ENCODE results near the gene TMEM9. TPM values are rescaled to one million over a fixed set of nuclear protein-coding genes. Genes with fewer than 3 reads are reported as not detected.

Gene TMEM9
- total and polyA plus RNA-seq, 2 experiments from 2014 or later: 99.4 to 104 TPM

DNA sequence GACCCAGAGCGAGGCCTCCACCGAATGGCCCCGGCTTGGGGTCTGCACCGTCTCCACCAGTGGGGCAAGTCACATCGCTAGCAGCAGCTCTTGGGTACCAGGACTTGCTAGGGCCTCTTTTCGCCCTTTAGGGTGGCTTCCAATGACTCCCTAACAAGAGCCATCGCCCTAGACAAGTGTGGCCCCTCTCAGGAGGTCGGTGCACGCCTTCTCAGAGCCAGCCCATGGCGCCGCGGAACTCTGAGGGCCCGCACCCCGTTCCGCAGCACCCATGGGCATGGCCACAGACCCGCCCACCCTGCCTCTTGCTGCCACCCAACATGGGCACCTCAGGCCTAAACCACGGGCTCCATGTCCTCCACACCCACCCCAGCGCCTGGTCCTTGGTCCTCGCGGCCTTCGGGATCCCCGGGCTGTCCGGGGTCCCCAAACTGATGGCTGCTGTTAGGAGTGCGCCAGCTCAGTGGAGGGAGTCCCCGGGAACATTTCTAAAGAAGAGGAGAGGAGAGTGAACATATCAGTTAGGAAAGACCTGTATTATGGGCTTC, 38.8 kb downstream of the TMEM9 start:
- H3K36me3 ChIP-seq (replicated peaks; ENCODE audit: insufficient read depth, low read depth): no peaks in the 10 kb centered on the region
- no peaks in the 10 kb centered on the region for H3K9me3 ChIP-seq (ENCODE audit: low read depth)
- H3K27ac ChIP-seq: no peak overlapping the region
- no peak overlapping the region for H2AFZ ChIP-seq
- no peaks in the 10 kb centered on the region for H3K9me2 ChIP-seq (replicated peaks; ENCODE audit: insufficient read depth)
- H4K20me1 ChIP-seq (ENCODE audit: insufficient read depth, poor library complexity, severe bottlenecking): no peaks in the 10 kb centered on the region
- no peaks in the 10 kb centered on the region for H3K79me2 ChIP-seq
- WGBS (ENCODE audit: low lambda C conversion rate, missing lambda C conversion rate): 97% methylated on average over 22 of the region's 25 CpGs
- DNase-seq (ENCODE audit: low spot score): no peak
- TF ChIP-seq EZH2 (IDR thresholded peaks at IDR 0.05; ENCODE audit: borderline replicate concordance): no peak
- TF ChIP-seq, protein P1, sequence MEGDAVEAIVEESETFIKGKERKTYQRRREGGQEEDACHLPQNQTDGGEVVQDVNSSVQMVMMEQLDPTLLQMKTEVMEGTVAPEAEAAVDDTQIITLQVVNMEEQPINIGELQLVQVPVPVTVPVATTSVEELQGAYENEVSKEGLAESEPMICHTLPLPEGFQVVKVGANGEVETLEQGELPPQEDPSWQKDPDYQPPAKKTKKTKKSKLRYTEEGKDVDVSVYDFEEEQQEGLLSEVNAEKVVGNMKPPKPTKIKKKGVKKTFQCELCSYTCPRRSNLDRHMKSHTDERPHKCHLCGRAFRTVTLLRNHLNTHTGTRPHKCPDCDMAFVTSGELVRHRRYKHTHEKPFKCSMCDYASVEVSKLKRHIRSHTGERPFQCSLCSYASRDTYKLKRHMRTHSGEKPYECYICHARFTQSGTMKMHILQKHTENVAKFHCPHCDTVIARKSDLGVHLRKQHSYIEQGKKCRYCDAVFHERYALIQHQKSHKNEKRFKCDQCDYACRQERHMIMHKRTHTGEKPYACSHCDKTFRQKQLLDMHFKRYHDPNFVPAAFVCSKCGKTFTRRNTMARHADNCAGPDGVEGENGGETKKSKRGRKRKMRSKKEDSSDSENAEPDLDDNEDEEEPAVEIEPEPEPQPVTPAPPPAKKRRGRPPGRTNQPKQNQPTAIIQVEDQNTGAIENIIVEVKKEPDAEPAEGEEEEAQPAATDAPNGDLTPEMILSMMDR (IDR thresholded peaks at IDR 0.05; ENCODE audit: poor library complexity): no peak
- no peak for TF ChIP-seq EZH2phosphoT487 (IDR thresholded peaks at IDR 0.05; ENCODE audit: low read depth, severe bottlenecking, unreplicated experiment)
- H3K4me3 ChIP-seq: no peak overlapping the region
- peaks cover 28% of the 10 kb centered on the region for H3K27me3 ChIP-seq
- peak overlapping the region; percentile 91 for H3K4me2 ChIP-seq
- no peaks in the 10 kb centered on the region for H3K4me1 ChIP-seq (ENCODE audit: insufficient read depth)

DNA sequence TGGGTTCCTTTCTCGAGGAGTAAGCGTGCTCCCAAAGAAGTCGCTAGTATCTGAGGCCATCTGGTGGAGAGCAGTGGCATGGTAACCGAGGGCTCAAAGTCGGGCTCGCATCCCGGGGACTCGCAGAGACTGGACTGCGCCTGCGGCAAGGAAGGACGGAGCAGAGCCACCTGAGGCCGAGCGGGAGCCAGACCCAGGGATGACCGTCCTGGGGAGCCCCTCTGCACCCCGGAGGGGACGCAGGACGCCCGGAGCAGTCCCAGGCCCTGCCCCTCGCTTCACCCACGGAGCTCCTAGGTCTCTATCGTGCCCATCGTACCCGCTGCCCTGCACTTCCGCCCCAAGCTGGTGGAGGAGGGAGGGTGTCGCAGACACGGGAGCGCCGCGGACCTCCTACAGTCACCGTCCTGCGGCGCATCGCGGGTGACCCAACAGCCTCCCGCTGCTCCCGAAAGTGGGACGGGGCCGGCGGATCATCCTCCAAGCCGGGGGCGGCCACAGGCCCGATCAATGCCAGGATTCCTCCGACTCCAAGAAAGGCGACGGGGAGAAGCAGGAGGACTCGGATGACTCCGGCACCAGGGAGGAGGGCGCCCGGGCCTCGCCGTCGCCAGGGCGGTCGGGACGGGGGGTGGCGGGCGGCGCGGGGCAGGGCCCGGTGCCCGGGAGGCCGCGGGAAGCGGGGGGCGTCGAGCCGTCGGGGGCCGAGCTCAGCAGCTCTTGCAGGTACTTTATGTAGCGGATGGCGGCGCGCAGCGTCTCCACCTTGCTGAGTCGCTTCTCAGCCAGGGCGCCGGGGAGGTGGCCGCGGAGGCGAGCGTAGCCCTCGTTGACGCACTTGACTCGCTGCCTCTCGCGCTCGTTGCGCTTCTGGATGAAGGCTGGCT, 39.8 kb downstream of the TMEM9 start:
- Histone ChIP-seq H3K4me1 (ENCODE audit: insufficient read depth) (no peaks in the 10 kb centered on the region), H3K79me2 (no peaks in the 10 kb centered on the region), H3K27ac (no peak overlapping the region), H2AFZ (peak overlapping the region; percentile 58), H3K4me3 (peak overlapping the region; percentile 54), H4K20me1 (ENCODE audit: insufficient read depth, poor library complexity, severe bottlenecking) (no peaks in the 10 kb centered on the region), H3K9me3 (ENCODE audit: low read depth) (no peaks in the 10 kb centered on the region), H3K9me2 (replicated peaks; ENCODE audit: insufficient read depth) (no peaks in the 10 kb centered on the region), H3K27me3 (peaks cover 20% of the 10 kb centered on the region), H3K4me2 (peak overlapping the region; percentile 91), H3K36me3 (replicated peaks; ENCODE audit: insufficient read depth, low read depth) (no peaks in the 10 kb centered on the region)
- DNase-seq (ENCODE audit: low spot score): peak; percentile 93
- 3% methylated on average over 71 of the region's 88 CpGs for WGBS (ENCODE audit: low lambda C conversion rate, missing lambda C conversion rate)
- TF ChIP-seq, protein P1 (IDR thresholded peaks at IDR 0.05; ENCODE audit: poor library complexity): peak; percentile 88
- TF ChIP-seq EZH2phosphoT487 (IDR thresholded peaks at IDR 0.05; ENCODE audit: low read depth, severe bottlenecking, unreplicated experiment): no peak

DNA sequence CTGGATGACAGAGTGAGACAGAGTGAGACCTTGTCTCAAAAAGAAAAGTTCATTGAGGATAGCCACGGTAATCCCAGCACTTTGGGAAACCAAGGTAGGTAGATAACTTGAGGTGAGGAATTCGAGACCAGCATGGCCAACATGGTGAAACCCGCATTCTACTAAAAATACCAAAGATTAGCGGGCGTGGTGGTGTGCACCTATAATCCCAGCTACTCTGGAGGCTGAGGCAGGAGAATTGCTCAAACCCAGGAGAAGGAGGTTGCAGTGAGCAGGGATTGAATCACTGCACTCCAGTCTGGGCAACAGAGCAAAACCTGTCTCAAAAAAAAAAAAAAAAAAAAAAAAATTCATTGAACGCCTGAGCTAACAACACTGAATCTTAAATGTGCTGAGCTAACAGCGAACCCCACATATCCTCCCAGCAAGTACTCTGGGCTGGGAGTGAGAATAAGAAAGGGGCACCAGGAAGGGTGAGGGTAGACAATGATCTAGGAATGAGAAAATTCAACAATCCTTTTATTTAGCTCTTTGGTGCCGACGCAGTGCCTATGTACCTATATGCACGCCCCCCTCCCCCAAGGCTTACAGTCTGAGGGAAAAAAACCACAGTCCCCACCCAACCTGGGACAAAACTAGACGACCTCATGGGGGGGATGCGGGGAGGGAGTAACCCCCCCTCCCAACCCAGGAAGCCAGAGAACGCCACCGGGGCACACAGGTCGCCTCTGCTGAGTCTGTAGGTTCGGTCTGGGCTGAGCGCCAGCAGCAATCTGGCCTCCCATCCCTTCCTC, 40.6 kb downstream of the TMEM9 start:
- TF ChIP-seq EZH2 (IDR thresholded peaks at IDR 0.05; ENCODE audit: borderline replicate concordance) (no peak), EZH2phosphoT487 (IDR thresholded peaks at IDR 0.05; ENCODE audit: low read depth, severe bottlenecking, unreplicated experiment) (no peak)
- TF ChIP-seq, protein P1 (IDR thresholded peaks at IDR 0.05; ENCODE audit: poor library complexity): no peak
- H4K20me1 ChIP-seq (ENCODE audit: insufficient read depth, poor library complexity, severe bottlenecking): no peaks in the 10 kb centered on the region
- peak overlapping the region; percentile 91 for H3K4me2 ChIP-seq
- H2AFZ ChIP-seq: no peak overlapping the region
- no peaks in the 10 kb centered on the region for H3K36me3 ChIP-seq (replicated peaks; ENCODE audit: insufficient read depth, low read depth)
- H3K9me2 ChIP-seq (replicated peaks; ENCODE audit: insufficient read depth): no peaks in the 10 kb centered on the region
- no peaks in the 10 kb centered on the region for H3K4me1 ChIP-seq (ENCODE audit: insufficient read depth)
- WGBS (ENCODE audit: low lambda C conversion rate, missing lambda C conversion rate): 45% methylated on average over 16 of the region's 17 CpGs
- no peak overlapping the region for H3K4me3 ChIP-seq
- no peaks in the 10 kb centered on the region for H3K9me3 ChIP-seq (ENCODE audit: low read depth)
- DNase-seq (ENCODE audit: low spot score): no peak
- peaks cover 16% of the 10 kb centered on the region for H3K27me3 ChIP-seq
- no peak overlapping the region for H3K27ac ChIP-seq
- H3K79me2 ChIP-seq: no peaks in the 10 kb centered on the region
